ENCODE results near the gene GBP3.

- TF ChIP-seq EP300 (IDR thresholded peaks at IDR 0.05) (no peak), POLR2A (IDR thresholded peaks at IDR 0.05) (no peak), POLR2AphosphoS5 (IDR thresholded peaks at IDR 0.05) (no peak)
- TF ChIP-seq, protein P1, sequence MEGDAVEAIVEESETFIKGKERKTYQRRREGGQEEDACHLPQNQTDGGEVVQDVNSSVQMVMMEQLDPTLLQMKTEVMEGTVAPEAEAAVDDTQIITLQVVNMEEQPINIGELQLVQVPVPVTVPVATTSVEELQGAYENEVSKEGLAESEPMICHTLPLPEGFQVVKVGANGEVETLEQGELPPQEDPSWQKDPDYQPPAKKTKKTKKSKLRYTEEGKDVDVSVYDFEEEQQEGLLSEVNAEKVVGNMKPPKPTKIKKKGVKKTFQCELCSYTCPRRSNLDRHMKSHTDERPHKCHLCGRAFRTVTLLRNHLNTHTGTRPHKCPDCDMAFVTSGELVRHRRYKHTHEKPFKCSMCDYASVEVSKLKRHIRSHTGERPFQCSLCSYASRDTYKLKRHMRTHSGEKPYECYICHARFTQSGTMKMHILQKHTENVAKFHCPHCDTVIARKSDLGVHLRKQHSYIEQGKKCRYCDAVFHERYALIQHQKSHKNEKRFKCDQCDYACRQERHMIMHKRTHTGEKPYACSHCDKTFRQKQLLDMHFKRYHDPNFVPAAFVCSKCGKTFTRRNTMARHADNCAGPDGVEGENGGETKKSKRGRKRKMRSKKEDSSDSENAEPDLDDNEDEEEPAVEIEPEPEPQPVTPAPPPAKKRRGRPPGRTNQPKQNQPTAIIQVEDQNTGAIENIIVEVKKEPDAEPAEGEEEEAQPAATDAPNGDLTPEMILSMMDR (IDR thresholded peaks at IDR 0.05) = no peak
Measured at GRCh38 chr1:88982055-88982454, 40.6 kb downstream of the GBP3 start.
